SHP77 (cell line): ENCODE data around the gene PTH.

Experiments
- DNase-seq, 2 experiments: peaks; one replicate each; lab custom pipeline; 2025; lab: John Stamatoyannopoulos, UW

PTH gene

GRCh38 chr11:13495929-13496328, at the start of gene PTH:
PTH (minus strand) TSS chr11:13495997; CDS start chr11:13492855, 3,142 bp downstream.
- DNase-seq, result no peak

- no peak for DNase-seq
Measured at GRCh38 chr11:13538044-13538443, 42.2 kb upstream of the PTH start.

- no peak for DNase-seq
Measured at GRCh38 chr11:13535819-13536218, 40.0 kb upstream of the PTH start.

- no peak for DNase-seq
Measured at GRCh38 chr11:13534358-13534757, 38.6 kb upstream of the PTH start.

- DNase-seq, result no peak
Measured at GRCh38 chr11:13525257-13525656, 29.5 kb upstream of the PTH start.

GRCh38 chr11:13503393-13503792, 7.6 kb upstream of the PTH start:
- no peak for DNase-seq

GRCh38 chr11:13502492-13502891, 6.7 kb upstream of the PTH start:
- DNase-seq, result no peak

GRCh38 chr11:13494051-13494450, 1.7 kb downstream of the PTH start:
- DNase-seq, result no peak

GRCh38 chr11:13487661-13488030, 8.2 kb downstream of the PTH start:
- DNase-seq, result no peak

GRCh38 chr11:13486926-13487660, 8.7 kb downstream of the PTH start:
- peak in 1 of 2 experiments; percentile 31 for DNase-seq

GRCh38 chr11:13480198-13480597, 15.6 kb downstream of the PTH start:
- DNase-seq, result no peak

GRCh38 chr11:13479688-13480087, 16.1 kb downstream of the PTH start:
- no peak for DNase-seq

GRCh38 chr11:13475091-13475490, 20.7 kb downstream of the PTH start:
- no peak for DNase-seq

GRCh38 chr11:13473013-13473722, 22.6 kb downstream of the PTH start:
- DNase-seq, result no peak

- no peak for DNase-seq
Measured at GRCh38 chr11:13468750-13469149, 27.0 kb downstream of the PTH start.

GRCh38 chr11:13465909-13466371, 29.9 kb downstream of the PTH start:
- peak in 1 of 2 experiments; percentile 3 for DNase-seq

GRCh38 chr11:13463779-13464290, 32.0 kb downstream of the PTH start:
- DNase-seq, result no peak

- DNase-seq, result peak; percentile 61 to 66
Measured at GRCh38 chr11:13462901-13463778, 32.7 kb downstream of the PTH start, which contains the start of gene BTBD10. BTBD10 (minus strand) TSS chr11:13463222; CDS start chr11:13445124, 18,098 bp downstream.

GRCh38 chr11:13462311-13462900, 33.4 kb downstream of the PTH start:
- DNase-seq, result peak in 1 of 2 experiments; percentile 28

- DNase-seq, result no peak
Measured at GRCh38 chr11:13461291-13461690, 34.5 kb downstream of the PTH start.

GRCh38 chr11:13450832-13451397, 44.9 kb downstream of the PTH start:
- no peak for DNase-seq
